Measurements from ENCODE around the gene CUX1. TPM values are rescaled to one million over a fixed set of nuclear protein-coding genes. Genes with fewer than 3 reads are reported as not detected.

The CUX1 gene
- total RNA-seq, 1 donor from 2014 or later, result 50.6 TPM

- peaks cover 16% of the 10 kb centered on the region for H3K36me3 Mint-ChIP-seq (ENCODE audit: low read depth, unreplicated experiment)
- FAIRE-seq (no peak), DNase-seq (ENCODE audit: low read depth) (no peak)
Measured at GRCh38 chr7:102201576-102201975, 384.1 kb downstream of the CUX1 start.

GRCh38 chr7:102202556-102202955 is 385.1 kb downstream of the CUX1 start:
- Histone ChIP-seq H3K36me3 (ENCODE audit: insufficient read depth, low read length) (peaks cover 6% of the 10 kb centered on the region), H3K4me3 (ENCODE audit: insufficient read depth, low read depth, low read length) (no peak overlapping the region), H3K79me2 (ENCODE audit: insufficient read depth, low read length) (no peaks in the 10 kb centered on the region), H2AFZ (ENCODE audit: low read depth, low read length) (no peak overlapping the region), H3K4me1 (ENCODE audit: insufficient read depth, low read length) (no peaks in the 10 kb centered on the region), H4K20me1 (ENCODE audit: insufficient read depth, low read length) (peaks cover 3% of the 10 kb centered on the region), H3K4me2 (ENCODE audit: low read length) (no peak overlapping the region), H3K27ac (ENCODE audit: low read depth, low read length) (no peak overlapping the region), H3K9ac (ENCODE audit: low read length) (no peak overlapping the region), H3K9me3 (ENCODE audit: insufficient read depth, low read depth, low read length) (no peaks in the 10 kb centered on the region), H3K27me3 (ENCODE audit: insufficient read depth, low read length) (no peaks in the 10 kb centered on the region)
- no peak overlapping the region for H3K4me3 Mint-ChIP-seq (ENCODE audit: unreplicated experiment)
- no peak overlapping the region for H3K27ac Mint-ChIP-seq (ENCODE audit: unreplicated experiment)
- no peaks in the 10 kb centered on the region for H3K27me3 Mint-ChIP-seq (ENCODE audit: low read depth, unreplicated experiment)
- no peak for DNase-seq (ENCODE audit: low read depth)
- no peaks in the 10 kb centered on the region for H3K4me1 Mint-ChIP-seq (ENCODE audit: low read depth, unreplicated experiment)
- H3K36me3 Mint-ChIP-seq (ENCODE audit: low read depth, unreplicated experiment), result peaks cover 12% of the 10 kb centered on the region
- TF ChIP-seq EZH2 (IDR thresholded peaks at IDR 0.05; ENCODE audit: insufficient read depth, low read length), result no peak
- TF ChIP-seq, protein P1, sequence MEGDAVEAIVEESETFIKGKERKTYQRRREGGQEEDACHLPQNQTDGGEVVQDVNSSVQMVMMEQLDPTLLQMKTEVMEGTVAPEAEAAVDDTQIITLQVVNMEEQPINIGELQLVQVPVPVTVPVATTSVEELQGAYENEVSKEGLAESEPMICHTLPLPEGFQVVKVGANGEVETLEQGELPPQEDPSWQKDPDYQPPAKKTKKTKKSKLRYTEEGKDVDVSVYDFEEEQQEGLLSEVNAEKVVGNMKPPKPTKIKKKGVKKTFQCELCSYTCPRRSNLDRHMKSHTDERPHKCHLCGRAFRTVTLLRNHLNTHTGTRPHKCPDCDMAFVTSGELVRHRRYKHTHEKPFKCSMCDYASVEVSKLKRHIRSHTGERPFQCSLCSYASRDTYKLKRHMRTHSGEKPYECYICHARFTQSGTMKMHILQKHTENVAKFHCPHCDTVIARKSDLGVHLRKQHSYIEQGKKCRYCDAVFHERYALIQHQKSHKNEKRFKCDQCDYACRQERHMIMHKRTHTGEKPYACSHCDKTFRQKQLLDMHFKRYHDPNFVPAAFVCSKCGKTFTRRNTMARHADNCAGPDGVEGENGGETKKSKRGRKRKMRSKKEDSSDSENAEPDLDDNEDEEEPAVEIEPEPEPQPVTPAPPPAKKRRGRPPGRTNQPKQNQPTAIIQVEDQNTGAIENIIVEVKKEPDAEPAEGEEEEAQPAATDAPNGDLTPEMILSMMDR (IDR thresholded peaks at IDR 0.05; ENCODE audit: insufficient read depth, low read depth, low read length), result no peak
- no peak for FAIRE-seq
- H3K9me3 Mint-ChIP-seq (ENCODE audit: unreplicated experiment), result no peaks in the 10 kb centered on the region

More at GRCh38 chr7:102201576-102201975, 384.1 kb downstream of the CUX1 start:
- no peak overlapping the region for H3K9ac ChIP-seq (ENCODE audit: low read length)
- H3K9me3 Mint-ChIP-seq (ENCODE audit: unreplicated experiment), result no peaks in the 10 kb centered on the region
- no peaks in the 10 kb centered on the region for H3K4me1 Mint-ChIP-seq (ENCODE audit: low read depth, unreplicated experiment)
- H3K9me3 ChIP-seq (ENCODE audit: insufficient read depth, low read depth, low read length), result no peaks in the 10 kb centered on the region
- no peaks in the 10 kb centered on the region for H3K27me3 Mint-ChIP-seq (ENCODE audit: low read depth, unreplicated experiment)
- no peak overlapping the region for H3K27ac Mint-ChIP-seq (ENCODE audit: unreplicated experiment)
- peaks cover 11% of the 10 kb centered on the region for H3K36me3 ChIP-seq (ENCODE audit: insufficient read depth, low read length)
- H3K27ac ChIP-seq (ENCODE audit: low read depth, low read length), result no peak overlapping the region
- peaks cover 3% of the 10 kb centered on the region for H4K20me1 ChIP-seq (ENCODE audit: insufficient read depth, low read length)
- H3K4me1 ChIP-seq (ENCODE audit: insufficient read depth, low read length), result no peaks in the 10 kb centered on the region
- H3K4me3 Mint-ChIP-seq (ENCODE audit: unreplicated experiment), result no peak overlapping the region
- no peak overlapping the region for H3K4me3 ChIP-seq (ENCODE audit: insufficient read depth, low read depth, low read length)
- H3K4me2 ChIP-seq (ENCODE audit: low read length), result no peak overlapping the region
- H3K79me2 ChIP-seq (ENCODE audit: insufficient read depth, low read length), result no peaks in the 10 kb centered on the region
- TF ChIP-seq, protein P1 (IDR thresholded peaks at IDR 0.05; ENCODE audit: insufficient read depth, low read depth, low read length), result no peak
- no peak for TF ChIP-seq EZH2 (IDR thresholded peaks at IDR 0.05; ENCODE audit: insufficient read depth, low read length)
- H2AFZ ChIP-seq (ENCODE audit: low read depth, low read length), result no peak overlapping the region
- no peaks in the 10 kb centered on the region for H3K27me3 ChIP-seq (ENCODE audit: insufficient read depth, low read length)

DNA sequence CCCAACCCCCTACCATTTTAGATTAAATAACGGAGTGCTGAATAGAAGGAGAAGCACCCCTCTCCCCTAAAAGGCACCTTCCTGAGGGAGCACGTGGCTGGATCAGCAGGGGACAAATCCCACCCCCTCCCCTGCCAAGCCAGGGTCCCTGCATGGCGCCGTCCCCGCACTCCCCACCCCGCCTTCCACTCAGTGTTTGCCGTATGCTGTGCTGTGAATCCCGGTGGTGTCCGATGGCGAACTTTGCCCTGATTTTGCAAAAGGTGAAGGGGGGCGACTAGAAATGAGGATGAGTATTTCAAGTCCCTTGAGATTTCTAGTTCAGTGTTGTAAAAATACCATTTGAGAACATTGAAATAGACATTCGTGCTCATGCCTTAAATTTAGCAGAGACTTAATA is 385.8 kb downstream of the CUX1 start:
- H3K27ac Mint-ChIP-seq (ENCODE audit: unreplicated experiment), result no peak overlapping the region
- H3K36me3 Mint-ChIP-seq (ENCODE audit: low read depth, unreplicated experiment), result peaks cover 12% of the 10 kb centered on the region
- DNase-seq (ENCODE audit: low read depth), result no peak
- TF ChIP-seq EZH2 (IDR thresholded peaks at IDR 0.05; ENCODE audit: insufficient read depth, low read length), result no peak
- TF ChIP-seq, protein P1 (IDR thresholded peaks at IDR 0.05; ENCODE audit: insufficient read depth, low read depth, low read length), result no peak
- H4K20me1 ChIP-seq (ENCODE audit: insufficient read depth, low read length), result peaks cover 3% of the 10 kb centered on the region
- H3K36me3 ChIP-seq (ENCODE audit: insufficient read depth, low read length), result peaks cover 6% of the 10 kb centered on the region
- H3K4me2 ChIP-seq (ENCODE audit: low read length), result no peak overlapping the region
- no peaks in the 10 kb centered on the region for H3K79me2 ChIP-seq (ENCODE audit: insufficient read depth, low read length)
- no peak overlapping the region for H3K9ac ChIP-seq (ENCODE audit: low read length)
- no peaks in the 10 kb centered on the region for H3K27me3 Mint-ChIP-seq (ENCODE audit: low read depth, unreplicated experiment)
- no peaks in the 10 kb centered on the region for H3K27me3 ChIP-seq (ENCODE audit: insufficient read depth, low read length)
- H3K27ac ChIP-seq (ENCODE audit: low read depth, low read length), result no peak overlapping the region
- H3K4me3 ChIP-seq (ENCODE audit: insufficient read depth, low read depth, low read length), result no peak overlapping the region
- H3K4me1 Mint-ChIP-seq (ENCODE audit: low read depth, unreplicated experiment), result no peaks in the 10 kb centered on the region
- H3K4me1 ChIP-seq (ENCODE audit: insufficient read depth, low read length), result no peaks in the 10 kb centered on the region
- no peaks in the 10 kb centered on the region for H3K9me3 Mint-ChIP-seq (ENCODE audit: unreplicated experiment)
- H3K4me3 Mint-ChIP-seq (ENCODE audit: unreplicated experiment), result no peak overlapping the region
- no peak overlapping the region for H2AFZ ChIP-seq (ENCODE audit: low read depth, low read length)
- no peaks in the 10 kb centered on the region for H3K9me3 ChIP-seq (ENCODE audit: insufficient read depth, low read depth, low read length)
- FAIRE-seq, result no peak

Measured in astrocyte (in vitro differentiated cells and primary cell).